Ishikawa (cell line): ENCODE measurements around the gene PPFIA4.

ENCODE experiments used
- CEBPB ChIP-seq: IDR thresholded peaks from 2 replicates; pipeline ENCODE4 v1.6.1; 2012
- EGR1 ChIP-seq: IDR thresholded peaks from 2 replicates; pipeline ENCODE4 v1.6.1; 2012
- EP300 ChIP-seq: IDR thresholded peaks from 2 replicates; pipeline ENCODE4 v1.6.1; 2012; ENCODE audit warnings: borderline replicate concordance
- TCF12 ChIP-seq: IDR thresholded peaks from 2 replicates; pipeline ENCODE4 v1.6.1; 2012; ENCODE audit warnings: low read depth
- YY1 ChIP-seq: IDR thresholded peaks from 2 replicates; pipeline ENCODE4 v1.6.1; 2012; ENCODE audit warnings: low read depth
- TF ChIP-seq, protein P1 (sequence below): IDR thresholded peaks from 2 replicates; pipeline ENCODE4 v1.6.1; 2012
- TF ChIP-seq, protein P2 (sequence below): IDR thresholded peaks from 2 replicates; pipeline ENCODE4 v1.6.1; 2012; ENCODE audit warnings: low read depth, mild to moderate bottlenecking

GRCh38 chr1:203104789-203105390, 78.6 kb downstream of the PPFIA4 start:
- no peak for TF ChIP-seq TCF12
- TF ChIP-seq, protein P1, sequence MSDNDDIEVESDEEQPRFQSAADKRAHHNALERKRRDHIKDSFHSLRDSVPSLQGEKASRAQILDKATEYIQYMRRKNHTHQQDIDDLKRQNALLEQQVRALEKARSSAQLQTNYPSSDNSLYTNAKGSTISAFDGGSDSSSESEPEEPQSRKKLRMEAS = no peak
- TF ChIP-seq CEBPB = no peak
- no peak for TF ChIP-seq YY1
- TF ChIP-seq EGR1 = no peak
- TF ChIP-seq, protein P2, sequence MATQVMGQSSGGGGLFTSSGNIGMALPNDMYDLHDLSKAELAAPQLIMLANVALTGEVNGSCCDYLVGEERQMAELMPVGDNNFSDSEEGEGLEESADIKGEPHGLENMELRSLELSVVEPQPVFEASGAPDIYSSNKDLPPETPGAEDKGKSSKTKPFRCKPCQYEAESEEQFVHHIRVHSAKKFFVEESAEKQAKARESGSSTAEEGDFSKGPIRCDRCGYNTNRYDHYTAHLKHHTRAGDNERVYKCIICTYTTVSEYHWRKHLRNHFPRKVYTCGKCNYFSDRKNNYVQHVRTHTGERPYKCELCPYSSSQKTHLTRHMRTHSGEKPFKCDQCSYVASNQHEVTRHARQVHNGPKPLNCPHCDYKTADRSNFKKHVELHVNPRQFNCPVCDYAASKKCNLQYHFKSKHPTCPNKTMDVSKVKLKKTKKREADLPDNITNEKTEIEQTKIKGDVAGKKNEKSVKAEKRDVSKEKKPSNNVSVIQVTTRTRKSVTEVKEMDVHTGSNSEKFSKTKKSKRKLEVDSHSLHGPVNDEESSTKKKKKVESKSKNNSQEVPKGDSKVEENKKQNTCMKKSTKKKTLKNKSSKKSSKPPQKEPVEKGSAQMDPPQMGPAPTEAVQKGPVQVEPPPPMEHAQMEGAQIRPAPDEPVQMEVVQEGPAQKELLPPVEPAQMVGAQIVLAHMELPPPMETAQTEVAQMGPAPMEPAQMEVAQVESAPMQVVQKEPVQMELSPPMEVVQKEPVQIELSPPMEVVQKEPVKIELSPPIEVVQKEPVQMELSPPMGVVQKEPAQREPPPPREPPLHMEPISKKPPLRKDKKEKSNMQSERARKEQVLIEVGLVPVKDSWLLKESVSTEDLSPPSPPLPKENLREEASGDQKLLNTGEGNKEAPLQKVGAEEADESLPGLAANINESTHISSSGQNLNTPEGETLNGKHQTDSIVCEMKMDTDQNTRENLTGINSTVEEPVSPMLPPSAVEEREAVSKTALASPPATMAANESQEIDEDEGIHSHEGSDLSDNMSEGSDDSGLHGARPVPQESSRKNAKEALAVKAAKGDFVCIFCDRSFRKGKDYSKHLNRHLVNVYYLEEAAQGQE = no peak
- TF ChIP-seq EP300 = no peak
